PC-3 (cell line): Measurements from ENCODE around the gene ISYNA1. TPM values are rescaled to one million over a fixed set of nuclear protein-coding genes. Genes with fewer than 3 reads are reported as not detected.

Source experiments
- ATAC-seq: fragments of 200-7000 bp; cut with Tn5 transposase; 2 replicates; pipeline ENCODE4 v1.9.1; 2020; ENCODE audit warnings: mild to moderate bottlenecking, moderate library complexity
- BruUV-seq: library from RNA; stranded (reverse); fragments of 400-500 nt; replicated peaks from 2 replicates; lab custom pipeline; 2021; lab: Mats Ljungman, UMichigan
- CTCF ChIA-PET: fragments of 300-600 bp; sonication (Branson Sonifier 250); formaldehyde crosslinking; loops from one replicate; lab custom pipeline; 2022; ENCODE audit warnings: antibody characterized with exemption; lab: Charles Lee
- POLR2A ChIA-PET: fragments of 300-600 bp; sonication (Branson Sonifier 250); formaldehyde crosslinking; loops from one replicate; lab custom pipeline; 2022; ENCODE audit warnings: antibody characterized with exemption; ENCODE audit not compliant: unreplicated experiment; lab: Charles Lee
- DNase-seq: peaks from one replicate; pipeline ENCODE4 v3.0.0-alpha.2; 2015
- H2AFZ ChIP-seq: fragments of 300-600 bp; sonication (generic); 2 replicates; pipeline ENCODE4 v1.6.0; 2016; ENCODE audit warnings: antibody characterized with exemption, low read length
- H3F3A ChIP-seq: fragments of 300-600 bp; sonication (generic); one replicate; pipeline ENCODE4 v1.6.0; 2017; ENCODE audit warnings: antibody characterized with exemption, low read length, control low read depth, mild to moderate bottlenecking; ENCODE audit not compliant: unreplicated experiment
- H3K27ac ChIP-seq: fragments of 300-600 bp; sonication (generic); 2 replicates; pipeline ENCODE4 v1.5.1; 2016; ENCODE audit warnings: mild to moderate bottlenecking, low read length
- H3K27me3 ChIP-seq: fragments of 300-600 bp; sonication (generic); 2 replicates; pipeline ENCODE4 v1.6.1; 2016; ENCODE audit warnings: low read length, mixed read lengths
- H3K36me3 ChIP-seq: fragments of 300-600 bp; sonication (generic); 2 replicates; pipeline ENCODE4 v1.6.1; 2016; ENCODE audit warnings: low read depth, mixed run types, low read length, mixed read lengths
- H3K4me1 ChIP-seq: fragments of 300-600 bp; sonication (generic); 2 replicates; pipeline ENCODE4 v1.5.1; 2016; ENCODE audit warnings: low read length; ENCODE audit not compliant: insufficient read depth
- H3K4me2 ChIP-seq: fragments of 300-600 bp; sonication (generic); 2 replicates; pipeline ENCODE4 v1.6.0; 2016; ENCODE audit warnings: low read length
- H3K4me3 ChIP-seq: fragments of 300-600 bp; sonication (generic); 2 replicates; pipeline ENCODE4 v1.5.1; 2016; ENCODE audit warnings: mild to moderate bottlenecking, low read length, mixed read lengths
- H3K79me2 ChIP-seq: fragments of 300-600 bp; sonication (generic); 2 replicates; pipeline ENCODE4 v1.6.1; 2017; ENCODE audit warnings: low read length, mixed read lengths
- H3K9ac ChIP-seq: fragments of 300-600 bp; sonication (generic); 2 replicates; pipeline ENCODE4 v1.6.0; 2016; ENCODE audit warnings: mild to moderate bottlenecking, low read length
- H3K9me2 ChIP-seq: fragments of 300-600 bp; sonication (generic); replicated peaks from 2 replicates; pipeline ENCODE4 v1.6.1; 2016; ENCODE audit warnings: mixed run types, low read length, mixed read lengths
- H3K9me3 ChIP-seq: fragments of 300-600 bp; sonication (generic); 2 replicates; pipeline ENCODE4 v1.6.1; 2016; ENCODE audit warnings: low read length, mixed read lengths
- H4K20me1 ChIP-seq: fragments of 300-600 bp; sonication (generic); 2 replicates; pipeline ENCODE4 v1.6.1; 2016; ENCODE audit warnings: low read length, mixed read lengths
- CTCF ChIP-seq: fragments of 300-600 bp; sonication (generic); conservative IDR thresholded peaks from 2 replicates; pipeline ENCODE4 v1.5.1; 2017; ENCODE audit warnings: antibody characterized with exemption, low read depth, mild to moderate bottlenecking, low read length
- EZH2 ChIP-seq: fragments of 300-600 bp; sonication (generic); IDR thresholded peaks from one replicate; pipeline ENCODE4 v1.6.1; 2017; ENCODE audit warnings: antibody characterized with exemption, mild to moderate bottlenecking, low read length; ENCODE audit not compliant: unreplicated experiment
- EZH2phosphoT487 ChIP-seq: fragments of 300-600 bp; sonication (generic); IDR thresholded peaks from 2 replicates; pipeline ENCODE4 v1.6.1; 2018; ENCODE audit warnings: mild to moderate bottlenecking, antibody characterized with exemption, low read length, borderline replicate concordance
- intact Hi-C: fragments of 100-400 bp; cut with micrococcal nuclease; formaldehyde crosslinking; loops from 2 replicates; pipeline ENCODE4 v1.9.0; 2023
- total RNA-seq: library from RNA; depleted of rRNA; stranded (reverse); fragments of >200 nt; gene quantifications from 2 replicates; pipeline ENCODE4 v1.2.3, GENCODE V29; 2014

ISYNA1 gene
- total RNA-seq, 1 experiment from 2014 or later: 19.4 TPM

GRCh38 chr19:18483119-18483890, 45.4 kb upstream of the ISYNA1 start:
- Histone ChIP-seq H3K27me3 (no peaks in the 10 kb centered on the region), H3K4me3 (no peak overlapping the region), H3K27ac (no peak overlapping the region), H3K4me2 (no peak overlapping the region), H3K9ac (no peak overlapping the region), H2AFZ (no peak overlapping the region), H3K9me3 (no peaks in the 10 kb centered on the region), H3K79me2 (peaks cover 98% of the 10 kb centered on the region), H3K9me2 (no peaks in the 10 kb centered on the region), H3K36me3 (no peaks in the 10 kb centered on the region), H4K20me1 (peaks cover 34% of the 10 kb centered on the region), H3K4me1 (peaks cover 31% of the 10 kb centered on the region), H3F3A (no peaks in the 10 kb centered on the region)
- intact Hi-C loops: no loop called here
- no peak for TF ChIP-seq CTCF
- TF ChIP-seq EZH2: no peak
- TF ChIP-seq EZH2phosphoT487: no peak
- DNase-seq (no peak), ATAC-seq (no peak)
- ChIA-PET POLR2A (interaction anchor here (0.6 kb wide), 1 partner anchor 88 kb away, joined by 5 read pairs; no protein-coding TSS in a partner anchor), CTCF (no interaction called here)
- BruUV-seq: no TSS peak

GRCh38 chr19:18481505-18482222, 43.7 kb upstream of the ISYNA1 start:
- no peaks in the 10 kb centered on the region for H3K9me2 ChIP-seq
- ChIA-PET POLR2A (interaction anchor here (0.7 kb wide), 1 partner anchor 924 kb away, joined by 8 read pairs; the partner anchor contains the start of gene GATAD2A), CTCF (no interaction called here)
- H3F3A ChIP-seq: no peaks in the 10 kb centered on the region
- H3K4me3 ChIP-seq: no peak overlapping the region
- no peaks in the 10 kb centered on the region for H3K9me3 ChIP-seq
- H3K9ac ChIP-seq: no peak overlapping the region
- H3K4me2 ChIP-seq: no peak overlapping the region
- peaks cover 25% of the 10 kb centered on the region for H3K4me1 ChIP-seq
- no peaks in the 10 kb centered on the region for H3K36me3 ChIP-seq
- no TSS peak for BruUV-seq
- H2AFZ ChIP-seq: no peak overlapping the region
- TF ChIP-seq EZH2phosphoT487 (no peak), CTCF (no peak), EZH2 (no peak)
- intact Hi-C loops: no loop called here
- peaks cover 98% of the 10 kb centered on the region for H3K79me2 ChIP-seq
- no peaks in the 10 kb centered on the region for H3K27me3 ChIP-seq
- H3K27ac ChIP-seq: no peak overlapping the region
- no peak for ATAC-seq
- DNase-seq: no peak
- peaks cover 20% of the 10 kb centered on the region for H4K20me1 ChIP-seq
